ENCODE measurements around the gene KRT34.

Gene KRT34

GRCh38 chr17:41367426-41368075, 14.6 kb downstream of the KRT34 start:
- no peak for TF ChIP-seq CTCF (conservative IDR thresholded peaks at IDR 0.05; ENCODE audit: low read depth, low read length)
- no peak overlapping the region for H3K4me3 ChIP-seq (ENCODE audit: low read length)
- peak; percentile 23 for DNase-seq (ENCODE audit: low read depth)

GRCh38 chr17:41366070-41366469, 16.0 kb downstream of the KRT34 start:
- no peak for TF ChIP-seq CTCF (conservative IDR thresholded peaks at IDR 0.05; ENCODE audit: low read depth, low read length)
- DNase-seq (ENCODE audit: low read depth): no peak
- no peak overlapping the region for H3K4me3 ChIP-seq (ENCODE audit: low read length)

GRCh38 chr17:41363881-41364280, 18.2 kb downstream of the KRT34 start:
- TF ChIP-seq CTCF (conservative IDR thresholded peaks at IDR 0.05; ENCODE audit: low read depth, low read length): no peak
- DNase-seq (ENCODE audit: low read depth): no peak
- H3K4me3 ChIP-seq (ENCODE audit: low read length): no peak overlapping the region

- DNase-seq (ENCODE audit: low read depth): no peak
Observed at GRCh38 chr17:41360296-41360995, 21.7 kb downstream of the KRT34 start.

GRCh38 chr17:41354536-41354935, 27.6 kb downstream of the KRT34 start:
- DNase-seq (ENCODE audit: low read depth): no peak
- TF ChIP-seq CTCF (conservative IDR thresholded peaks at IDR 0.05; ENCODE audit: low read depth, low read length): no peak
- no peak overlapping the region for H3K4me3 ChIP-seq (ENCODE audit: low read length)

More at GRCh38 chr17:41360296-41360995, 21.7 kb downstream of the KRT34 start:
- no peak for TF ChIP-seq CTCF (conservative IDR thresholded peaks at IDR 0.05; ENCODE audit: low read depth, low read length)
- H3K4me3 ChIP-seq (ENCODE audit: low read length): no peak overlapping the region

GRCh38 chr17:41352597-41353366, 29.3 kb downstream of the KRT34 start:
- no peak for TF ChIP-seq CTCF (conservative IDR thresholded peaks at IDR 0.05; ENCODE audit: low read depth, low read length)
- DNase-seq (ENCODE audit: low read depth): no peak
- H3K4me3 ChIP-seq (ENCODE audit: low read length): no peak overlapping the region

Data from retinal pigment epithelial cell (primary cell).